HG03139 (cell line): ENCODE measurements around the gene CCDC137.

ENCODE experiments used
- ATAC-seq: cut with Tn5 transposase; IDR thresholded peaks from one replicate; pipeline ENCODE4 v1.9.1; 2021; ENCODE audit not compliant: unreplicated experiment

CCDC137 gene

GRCh38 chr17:81714412-81715106 is 48.0 kb downstream of the CCDC137 start:
- no peak for ATAC-seq

- ATAC-seq = no peak
Observed at GRCh38 chr17:81715107-81715871, 48.8 kb downstream of the CCDC137 start.

- no peak for ATAC-seq
Observed at GRCh38 chr17:81715872-81716673, 49.5 kb downstream of the CCDC137 start.

GRCh38 chr17:81716674-81716996 is 50.1 kb downstream of the CCDC137 start:
- ATAC-seq = no peak

- no peak for ATAC-seq
Observed at GRCh38 chr17:81717049-81717765, 50.7 kb downstream of the CCDC137 start.

- ATAC-seq = no peak
Observed at GRCh38 chr17:81717766-81718089, 51.2 kb downstream of the CCDC137 start.

- no peak for ATAC-seq
Observed at GRCh38 chr17:81719410-81720266, 53.1 kb downstream of the CCDC137 start.

- no peak for ATAC-seq
Observed at GRCh38 chr17:81720267-81721071, 53.9 kb downstream of the CCDC137 start.

DNA sequence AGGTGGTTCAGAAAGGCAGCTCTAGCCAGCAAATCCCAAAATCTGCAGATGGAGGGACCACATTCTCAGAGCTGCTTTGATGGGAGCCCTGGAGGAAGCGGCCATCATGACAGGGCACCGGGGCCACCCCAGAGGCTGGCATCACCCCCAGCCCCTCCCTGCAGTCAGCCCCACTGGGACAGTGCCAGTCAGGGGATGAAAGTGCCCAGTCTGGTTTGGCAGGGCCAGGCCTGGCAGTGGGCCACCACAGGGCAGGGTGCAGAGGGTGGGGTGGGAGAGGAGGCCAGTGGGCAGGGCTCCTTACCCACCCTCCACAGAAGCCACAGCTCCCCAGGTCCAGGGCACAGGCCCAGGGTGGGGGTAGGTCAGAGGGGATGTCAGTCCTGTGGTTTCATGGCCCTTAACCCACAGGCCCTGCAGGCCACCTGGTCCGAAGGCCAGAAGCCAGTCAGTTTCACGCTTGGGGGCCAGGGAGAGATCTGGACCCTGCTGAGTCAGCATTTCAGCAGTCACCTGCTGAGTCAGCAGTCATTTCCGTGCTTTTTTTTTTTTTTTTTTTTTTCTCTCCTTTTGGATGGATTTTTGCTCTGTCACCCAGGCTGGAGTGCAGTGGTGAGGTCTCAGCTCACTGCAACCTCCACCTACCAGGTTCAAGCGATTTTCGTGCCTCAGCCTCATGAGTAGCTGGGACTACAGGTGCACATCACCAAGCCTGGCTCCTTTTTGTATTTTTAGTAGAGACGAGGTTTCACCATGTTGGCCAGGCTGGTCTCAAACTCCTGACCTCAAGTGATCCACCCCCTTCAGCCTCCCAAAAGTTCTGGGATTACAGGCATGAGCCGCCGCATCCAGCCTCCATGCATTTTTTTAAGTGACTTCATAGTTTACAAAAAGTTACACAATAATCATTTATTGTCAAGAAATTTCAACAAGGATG is 55.9 kb downstream of the CCDC137 start:
- ATAC-seq = no peak
